ENCODE results near the gene PELI1.

DNA sequence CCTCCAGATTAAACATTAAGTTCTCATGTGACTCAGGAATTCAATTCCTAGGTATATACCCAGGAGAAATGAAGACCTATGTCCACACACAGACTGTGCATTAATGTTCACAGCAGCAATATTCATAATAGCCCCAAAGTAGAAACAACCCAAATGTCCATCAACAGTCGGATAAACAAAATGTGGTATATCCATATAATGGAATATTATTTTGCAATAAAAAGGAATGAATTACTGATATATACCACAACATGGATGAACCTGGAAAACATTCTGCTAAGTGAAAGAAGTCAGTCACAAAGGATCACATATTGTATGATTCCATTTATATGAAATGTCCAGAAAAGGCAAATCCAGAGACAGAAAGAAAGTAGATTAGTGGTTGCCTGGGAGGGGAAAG, 20.5 kb downstream of the PELI1 start:
- TF ChIP-seq, protein P1, sequence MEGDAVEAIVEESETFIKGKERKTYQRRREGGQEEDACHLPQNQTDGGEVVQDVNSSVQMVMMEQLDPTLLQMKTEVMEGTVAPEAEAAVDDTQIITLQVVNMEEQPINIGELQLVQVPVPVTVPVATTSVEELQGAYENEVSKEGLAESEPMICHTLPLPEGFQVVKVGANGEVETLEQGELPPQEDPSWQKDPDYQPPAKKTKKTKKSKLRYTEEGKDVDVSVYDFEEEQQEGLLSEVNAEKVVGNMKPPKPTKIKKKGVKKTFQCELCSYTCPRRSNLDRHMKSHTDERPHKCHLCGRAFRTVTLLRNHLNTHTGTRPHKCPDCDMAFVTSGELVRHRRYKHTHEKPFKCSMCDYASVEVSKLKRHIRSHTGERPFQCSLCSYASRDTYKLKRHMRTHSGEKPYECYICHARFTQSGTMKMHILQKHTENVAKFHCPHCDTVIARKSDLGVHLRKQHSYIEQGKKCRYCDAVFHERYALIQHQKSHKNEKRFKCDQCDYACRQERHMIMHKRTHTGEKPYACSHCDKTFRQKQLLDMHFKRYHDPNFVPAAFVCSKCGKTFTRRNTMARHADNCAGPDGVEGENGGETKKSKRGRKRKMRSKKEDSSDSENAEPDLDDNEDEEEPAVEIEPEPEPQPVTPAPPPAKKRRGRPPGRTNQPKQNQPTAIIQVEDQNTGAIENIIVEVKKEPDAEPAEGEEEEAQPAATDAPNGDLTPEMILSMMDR (IDR thresholded peaks at IDR 0.05): no peak
- TF ChIP-seq POLR2A (IDR thresholded peaks at IDR 0.05): no peak
